HG02970 (cell line): ENCODE results near the gene ECHDC3.

ENCODE experiments used
- ATAC-seq: cut with Tn5 transposase; IDR thresholded peaks from one replicate; pipeline ENCODE4 v1.9.1; 2021; ENCODE audit warnings: mild to moderate bottlenecking, moderate library complexity, moderate number of reproducible peaks; ENCODE audit not compliant: unreplicated experiment, low FRiP score

ECHDC3 gene

DNA sequence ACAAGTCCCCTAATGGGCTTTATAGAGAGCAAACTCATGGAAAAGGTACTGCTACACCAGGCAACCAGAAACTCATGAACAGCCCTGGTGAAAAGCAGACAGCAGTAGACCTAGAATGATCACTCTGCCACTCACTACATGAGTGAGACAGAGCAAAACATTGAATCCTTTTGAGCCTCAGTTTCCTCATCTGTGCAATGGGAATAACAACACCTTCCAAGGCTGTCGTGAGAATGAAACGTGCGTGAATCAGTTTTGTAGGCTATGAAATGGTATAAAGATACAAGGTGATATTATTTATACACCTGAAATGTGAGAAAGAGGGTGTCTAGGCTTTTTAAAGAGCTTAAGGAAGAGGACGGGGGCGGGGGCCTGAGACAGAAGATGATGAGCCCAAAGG lies 66.6 kb downstream of the ECHDC3 start:
- ATAC-seq, result no peak

DNA sequence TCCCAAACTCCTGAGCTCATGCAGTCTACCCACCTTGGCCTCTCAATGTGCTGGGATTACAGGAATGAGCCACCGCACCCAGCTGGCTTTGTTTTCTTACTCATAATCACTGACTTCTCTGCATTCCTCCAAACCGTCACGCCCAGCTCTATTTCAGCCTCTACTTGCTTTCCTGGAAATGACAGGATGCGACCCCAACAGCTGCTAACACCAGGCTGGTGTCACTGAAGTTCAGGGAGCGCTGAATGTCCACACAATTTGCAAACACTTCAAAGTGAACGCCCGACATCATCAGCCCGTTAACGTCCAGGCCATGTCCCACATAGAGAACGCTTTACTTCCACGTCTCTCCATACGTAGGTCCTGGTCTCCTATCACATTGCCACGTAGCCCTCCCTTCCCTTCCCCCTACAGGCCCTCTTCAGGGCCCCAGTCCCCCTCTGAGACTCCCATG lies 68.2 kb downstream of the ECHDC3 start:
- ATAC-seq, result no peak

DNA sequence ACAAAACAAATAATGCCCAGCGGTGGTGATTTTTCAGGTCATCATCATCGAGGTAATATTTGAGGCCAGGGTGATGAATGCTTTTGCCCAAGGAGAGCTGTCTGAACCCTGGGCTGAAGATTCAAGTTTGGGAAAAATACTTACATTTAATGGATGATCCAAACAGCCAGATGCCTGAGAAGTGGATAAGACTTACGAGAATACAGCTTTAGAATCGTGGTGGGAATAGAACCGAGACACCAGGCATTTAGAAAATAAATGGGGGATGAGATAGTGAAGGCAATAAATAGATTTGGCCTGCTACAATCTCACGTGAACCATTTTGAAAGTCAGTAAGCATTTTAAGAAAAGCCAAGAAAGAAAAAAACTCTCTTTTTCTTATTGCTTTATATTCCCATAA lies 68.8 kb downstream of the ECHDC3 start:
- ATAC-seq, result no peak

DNA sequence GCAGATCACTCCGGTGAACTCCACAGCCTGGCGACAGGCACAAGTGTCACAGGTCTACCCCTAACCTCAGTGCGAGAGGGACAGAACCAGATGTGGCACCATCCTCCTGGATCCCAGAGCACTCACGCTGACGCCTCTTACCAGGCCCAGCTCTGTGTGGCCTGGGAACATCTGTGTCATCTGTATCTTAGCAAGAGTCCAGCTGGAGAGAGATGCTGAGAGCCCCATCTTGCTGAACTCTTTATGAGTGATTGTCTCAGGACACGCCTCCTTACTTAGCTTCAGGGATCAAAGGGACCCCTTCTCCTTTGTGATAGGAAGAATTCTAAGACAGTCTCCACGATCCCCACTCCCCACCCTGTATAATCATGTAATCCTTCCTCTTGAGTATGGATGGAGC lies 71.0 kb downstream of the ECHDC3 start:
- no peak for ATAC-seq
